PC-9 (cell line): ENCODE results near the gene ME1. TPM values are rescaled to one million over a fixed set of nuclear protein-coding genes. Genes with fewer than 3 reads are reported as not detected.

ENCODE experiments used
- BruUV-seq: library from RNA; stranded (reverse); fragments of 400-500 nt; replicated peaks from 2 replicates; lab custom pipeline; 2021; lab: Mats Ljungman, UMichigan
- CTCF ChIA-PET: fragments of 300-600 bp; sonication (Branson Sonifier 250); formaldehyde crosslinking; loops from one replicate; lab custom pipeline; 2022; ENCODE audit warnings: antibody characterized with exemption; lab: Charles Lee
- POLR2A ChIA-PET: fragments of 300-600 bp; sonication (Branson Sonifier 250); formaldehyde crosslinking; loops from one replicate; lab custom pipeline; 2022; ENCODE audit warnings: antibody characterized with exemption; ENCODE audit not compliant: unreplicated experiment; lab: Charles Lee
- DNase-seq, 2 experiments: peaks; one replicate each; pipeline versions ENCODE4 v3.0.0 to v3.0.0-alpha.2; 2015 to 2022; ENCODE audit warnings: mixed read lengths in 1 of 2
- H2AFZ ChIP-seq: fragments of 200-600 bp; sonication (generic); 2 replicates; pipeline ENCODE4 v1.8.1; 2017; ENCODE audit warnings: antibody characterized with exemption
- H3F3A ChIP-seq: fragments of 200-600 bp; sonication (generic); 2 replicates; pipeline ENCODE4 v1.8.1; 2017; ENCODE audit warnings: antibody characterized with exemption, mild to moderate bottlenecking, low read depth; ENCODE audit not compliant: insufficient read depth
- H3K27ac ChIP-seq: fragments of 200-600 bp; sonication (generic); 2 replicates; pipeline ENCODE4 v1.6.1; 2016; ENCODE audit warnings: mixed run types
- H3K27me3 ChIP-seq: fragments of 200-600 bp; sonication (generic); 2 replicates; pipeline ENCODE4 v1.6.1; 2016; ENCODE audit warnings: low read depth, mixed run types; ENCODE audit not compliant: insufficient read depth
- H3K36me3 ChIP-seq: fragments of 200-600 bp; sonication (generic); 2 replicates; pipeline ENCODE4 v1.6.1; 2016; ENCODE audit warnings: low read depth, mixed run types
- H3K4me1 ChIP-seq: fragments of 200-600 bp; sonication (generic); replicated peaks from 2 replicates; pipeline ENCODE4 v1.6.1; 2016; ENCODE audit warnings: mixed run types; ENCODE audit not compliant: insufficient read depth
- H3K4me2 ChIP-seq: fragments of 200-600 bp; sonication (generic); 2 replicates; pipeline ENCODE4 v1.6.1; 2017; ENCODE audit warnings: mixed run types
- H3K4me3 ChIP-seq: fragments of 200-600 bp; sonication (generic); 2 replicates; pipeline ENCODE4 v1.6.1; 2016; ENCODE audit warnings: mixed run types
- H3K79me2 ChIP-seq: fragments of 200-600 bp; sonication (generic); 2 replicates; pipeline ENCODE4 v1.6.1; 2017; ENCODE audit warnings: low read depth, mixed run types
- H3K9me2 ChIP-seq: fragments of 200-600 bp; sonication (generic); 2 replicates; pipeline ENCODE4 v1.8.1; 2017; ENCODE audit warnings: mild to moderate bottlenecking; ENCODE audit not compliant: insufficient read depth
- H3K9me3 ChIP-seq: fragments of 200-600 bp; sonication (generic); 2 replicates; pipeline ENCODE4 v1.8.1; 2016; ENCODE audit warnings: low read depth; ENCODE audit not compliant: insufficient read depth
- H4K20me1 ChIP-seq: fragments of 200-600 bp; sonication (generic); 2 replicates; pipeline ENCODE4 v1.8.1; 2017; ENCODE audit not compliant: insufficient read depth
- CTCF ChIP-seq: fragments of 200-600 bp; sonication (generic); conservative IDR thresholded peaks from 2 replicates; pipeline ENCODE4 v1.6.1; 2017; ENCODE audit warnings: mixed run types, antibody characterized with exemption, mild to moderate bottlenecking, moderate library complexity
- EZH2 ChIP-seq: fragments of 200-600 bp; sonication (generic); IDR thresholded peaks from 2 replicates; pipeline ENCODE4 v1.8.0; 2017; ENCODE audit warnings: antibody characterized with exemption, low read depth
- intact Hi-C: fragments of 100-400 bp; cut with micrococcal nuclease; formaldehyde crosslinking; loops from one replicate; pipeline ENCODE4 v1.10.0; 2022; ENCODE audit not compliant: unreplicated experiment
- total RNA-seq: library from RNA; stranded (reverse); gene quantifications from 2 replicates; pipeline ENCODE4 v1.2.3, GENCODE V29; 2021

The ME1 gene
- total RNA-seq, 1 experiment from 2014 or later, result 111 TPM

GRCh38 chr6:83429857-83430610 lies 817 bp downstream of the ME1 start:
- TSS peak; percentile 56 for BruUV-seq
- CTCF ChIA-PET, result no interaction called here
- DNase-seq, result peak; percentile 44 to 76
- H3K27ac ChIP-seq, result peak overlapping the region; percentile 92
- peak overlapping the region; percentile 78; the same call in 1 of the 2 replicates for H2AFZ ChIP-seq
- POLR2A ChIA-PET, result no interaction called here
- TF ChIP-seq EZH2 (no peak), CTCF (no peak)
- intact Hi-C loops, result loop anchor here (5.0 kb wide), 2 partner anchors 82 to 163 kb away; partner anchors contain the start of gene PRSS35
- H3K9me2 ChIP-seq, result no peaks in the 10 kb centered on the region
- H3K4me3 ChIP-seq, result peak overlapping the region; percentile 91
- peaks cover 19% of the 10 kb centered on the region for H3F3A ChIP-seq
- peaks cover 12% of the 10 kb centered on the region; the same call in 1 of the 2 replicates for H3K9me3 ChIP-seq
- H3K36me3 ChIP-seq, result peaks cover 23% of the 10 kb centered on the region
- no peaks in the 10 kb centered on the region for H3K27me3 ChIP-seq
- H3K4me1 ChIP-seq, result peaks cover 48% of the 10 kb centered on the region
- H4K20me1 ChIP-seq, result no peaks in the 10 kb centered on the region
- H3K79me2 ChIP-seq, result peaks cover 63% of the 10 kb centered on the region
- peak overlapping the region; percentile 83 for H3K4me2 ChIP-seq

GRCh38 chr6:83429269-83429668 lies 1.6 kb downstream of the ME1 start:
- POLR2A ChIA-PET, result no interaction called here
- Histone ChIP-seq H2AFZ (no peak overlapping the region), H3K79me2 (peaks cover 70% of the 10 kb centered on the region), H3K27me3 (no peaks in the 10 kb centered on the region), H3K9me2 (no peaks in the 10 kb centered on the region), H3K27ac (peak overlapping the region; percentile 92; the same call in 1 of the 2 replicates), H4K20me1 (no peaks in the 10 kb centered on the region), H3K4me1 (peaks cover 48% of the 10 kb centered on the region), H3F3A (peaks cover 19% of the 10 kb centered on the region), H3K4me2 (peak overlapping the region; percentile 83), H3K4me3 (peak overlapping the region; percentile 91), H3K9me3 (peaks cover 15% of the 10 kb centered on the region; the same call in 1 of the 2 replicates), H3K36me3 (peaks cover 27% of the 10 kb centered on the region)
- intact Hi-C loops, result no loop called here
- CTCF ChIA-PET, result no interaction called here
- peak in 1 of 2 experiments; percentile 36 for DNase-seq
- no TSS peak for BruUV-seq
- no peak for TF ChIP-seq EZH2
- TF ChIP-seq CTCF, result no peak

- H3K79me2 ChIP-seq, result peaks cover 59% of the 10 kb centered on the region
- POLR2A ChIA-PET, result no interaction called here
- no peaks in the 10 kb centered on the region for H3K27me3 ChIP-seq
- no peak overlapping the region for H3K27ac ChIP-seq
- H3K9me2 ChIP-seq, result no peaks in the 10 kb centered on the region
- intact Hi-C loops, result no loop called here
- no peak for TF ChIP-seq EZH2
- TF ChIP-seq CTCF, result no peak
- peaks cover 15% of the 10 kb centered on the region; the same call in 1 of the 2 replicates for H3K9me3 ChIP-seq
- no peaks in the 10 kb centered on the region; the same call in 1 of the 2 replicates for H4K20me1 ChIP-seq
- no TSS peak for BruUV-seq
- no peak for DNase-seq
- CTCF ChIA-PET, result no interaction called here
- H3K4me2 ChIP-seq, result no peak overlapping the region
- H2AFZ ChIP-seq, result no peak overlapping the region
- peaks cover 24% of the 10 kb centered on the region for H3K4me1 ChIP-seq
- H3K4me3 ChIP-seq, result no peak overlapping the region
- H3K36me3 ChIP-seq, result peaks cover 27% of the 10 kb centered on the region
- H3F3A ChIP-seq, result no peaks in the 10 kb centered on the region
Observed at GRCh38 chr6:83424392-83425018, 6.3 kb downstream of the ME1 start.
